LHCN-M2 (cell line): Measurements from ENCODE around the gene CYP2W1. TPM values are rescaled to one million over a fixed set of nuclear protein-coding genes. Genes with fewer than 3 reads are reported as not detected.

Source experiments
- DNase-seq: peaks from one replicate; pipeline ENCODE4 v3.0.0-alpha.2; 2012; ENCODE audit warnings: low read depth
- total RNA-seq: library from RNA; depleted of rRNA; stranded (reverse); fragments of >200 nt; gene quantifications from 2 replicates; pipeline ENCODE4 v1.2.3, GENCODE V29; 2014

CYP2W1 gene
- total RNA-seq, 1 experiment from 2014 or later: not detected

- DNase-seq: no peak
These were observed 31.7 kb downstream of the CYP2W1 start for GRCh38 chr7:1014681-1015080.

- no peak for DNase-seq
These were observed 32.5 kb downstream of the CYP2W1 start for GRCh38 chr7:1015196-1016121.

GRCh38 chr7:1016577-1017531 is 33.9 kb downstream of the CYP2W1 start:
- no peak for DNase-seq

GRCh38 chr7:1017586-1018333 is 34.8 kb downstream of the CYP2W1 start:
- no peak for DNase-seq

GRCh38 chr7:1018334-1018695 is 35.3 kb downstream of the CYP2W1 start:
- DNase-seq: no peak

- no peak for DNase-seq
These were observed 36.3 kb downstream of the CYP2W1 start for GRCh38 chr7:1019255-1019785.

- no peak for DNase-seq
These were observed 37.0 kb downstream of the CYP2W1 start for GRCh38 chr7:1019789-1020610.

GRCh38 chr7:1020849-1021251 is 37.9 kb downstream of the CYP2W1 start:
- DNase-seq: no peak

- DNase-seq: peak; percentile 19
These were observed 38.4 kb downstream of the CYP2W1 start for GRCh38 chr7:1021366-1021765.

- DNase-seq: no peak
These were observed 39.0 kb downstream of the CYP2W1 start for GRCh38 chr7:1021931-1022330.

GRCh38 chr7:1022356-1022755 is 39.4 kb downstream of the CYP2W1 start:
- no peak for DNase-seq

GRCh38 chr7:1022801-1023465 is 40.0 kb downstream of the CYP2W1 start:
- DNase-seq: no peak

- no peak for DNase-seq
These were observed 41.4 kb downstream of the CYP2W1 start for GRCh38 chr7:1024331-1024841.

GRCh38 chr7:1024876-1025742 is 42.1 kb downstream of the CYP2W1 start:
- no peak for DNase-seq

GRCh38 chr7:1025743-1026581 is 43.0 kb downstream of the CYP2W1 start:
- no peak for DNase-seq

- DNase-seq: no peak
These were observed 43.8 kb downstream of the CYP2W1 start for GRCh38 chr7:1026721-1027161.

GRCh38 chr7:1027242-1028043 is 44.5 kb downstream of the CYP2W1 start:
- peak; percentile 30 for DNase-seq
